DMS114 treated with DMSO at 0.1 percent for 48 hours (cell line): ENCODE results near the gene LAMA3.

Experiments used
- DNase-seq: peaks from one replicate; lab custom pipeline; 2025; ENCODE audit not compliant: unreplicated experiment; lab: John Stamatoyannopoulos, UW

The LAMA3 gene

DNA sequence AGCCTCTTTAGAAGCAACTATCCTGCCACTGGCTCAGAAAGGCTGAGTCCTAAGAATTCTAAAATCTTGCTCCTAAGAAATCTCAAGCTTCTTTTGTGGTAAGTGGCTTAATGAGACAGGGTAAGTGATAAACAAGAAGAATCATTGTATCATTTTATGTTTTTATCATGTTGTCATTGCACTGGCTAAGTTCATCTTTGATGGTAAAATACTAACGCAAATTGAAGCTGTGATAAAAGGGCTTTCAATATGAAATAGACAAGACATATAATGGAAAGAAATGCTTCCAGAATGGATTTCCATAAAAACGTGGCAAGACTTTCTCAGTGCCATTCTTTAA, 303.7 kb downstream of the LAMA3 start:
- no peak for DNase-seq

DNA sequence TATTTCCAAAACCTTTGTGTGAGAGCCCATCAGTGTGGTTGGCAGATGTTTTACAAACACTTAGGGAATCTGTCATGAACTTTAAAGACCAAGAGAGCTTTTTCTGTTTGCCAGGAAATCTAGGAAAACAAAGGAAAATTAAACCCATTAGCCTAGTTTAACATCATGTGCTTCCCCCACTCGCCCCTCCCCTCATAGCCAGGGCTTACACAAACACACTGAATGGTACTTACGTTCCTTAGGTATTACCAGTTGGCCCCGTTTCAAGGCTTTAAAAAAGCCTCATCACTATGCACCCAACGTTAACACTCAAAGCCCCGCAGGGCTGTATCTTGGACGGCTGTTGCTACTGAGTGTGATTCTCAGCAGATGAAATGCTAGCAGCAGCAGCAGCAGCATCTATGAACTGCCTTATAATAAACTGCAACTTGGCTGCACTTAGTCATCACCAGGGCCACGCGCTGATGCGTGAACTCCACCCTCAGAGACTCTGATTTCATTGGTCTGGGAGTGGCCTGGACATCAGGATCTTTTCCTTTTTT, 305.2 kb downstream of the LAMA3 start:
- no peak for DNase-seq

DNA sequence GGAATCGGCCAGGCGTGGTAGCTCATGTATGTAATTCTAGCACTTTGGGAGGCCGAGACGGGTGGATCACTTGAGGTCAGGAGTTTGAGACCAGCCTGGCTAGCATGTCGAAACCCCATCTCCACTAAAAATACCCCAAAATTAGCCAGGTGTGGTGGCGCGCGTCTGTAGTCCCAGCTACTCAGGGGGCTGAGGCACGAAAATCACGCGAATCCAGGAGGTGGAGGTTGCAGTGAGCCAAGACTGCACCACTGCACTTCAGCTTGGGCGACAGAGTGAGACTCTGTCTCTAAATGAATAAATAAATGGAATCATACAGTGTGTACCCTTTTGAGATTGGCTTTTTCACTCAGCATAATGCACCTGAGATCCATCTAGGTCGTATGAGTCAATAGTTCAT, 305.9 kb downstream of the LAMA3 start:
- no peak for DNase-seq

DNA sequence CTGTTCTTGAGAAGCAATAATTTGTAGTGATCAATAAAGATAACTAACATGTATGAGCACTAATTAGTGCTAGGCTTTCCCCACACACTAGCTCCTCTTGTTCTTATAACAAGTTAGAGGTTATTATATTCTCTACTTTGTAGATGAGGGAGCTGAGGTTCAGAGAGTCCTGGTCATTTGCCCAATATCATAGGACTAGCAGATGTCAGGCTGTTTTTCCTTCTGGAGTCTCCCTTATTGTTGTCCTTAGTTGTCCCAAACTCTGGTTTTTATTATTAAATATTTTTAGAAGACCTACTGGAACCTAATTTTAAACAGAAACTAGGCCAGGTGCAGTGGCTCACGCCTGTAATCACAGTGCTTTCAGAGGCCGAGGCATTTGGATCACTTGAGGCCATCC, 308.8 kb downstream of the LAMA3 start:
- DNase-seq = no peak

DNA sequence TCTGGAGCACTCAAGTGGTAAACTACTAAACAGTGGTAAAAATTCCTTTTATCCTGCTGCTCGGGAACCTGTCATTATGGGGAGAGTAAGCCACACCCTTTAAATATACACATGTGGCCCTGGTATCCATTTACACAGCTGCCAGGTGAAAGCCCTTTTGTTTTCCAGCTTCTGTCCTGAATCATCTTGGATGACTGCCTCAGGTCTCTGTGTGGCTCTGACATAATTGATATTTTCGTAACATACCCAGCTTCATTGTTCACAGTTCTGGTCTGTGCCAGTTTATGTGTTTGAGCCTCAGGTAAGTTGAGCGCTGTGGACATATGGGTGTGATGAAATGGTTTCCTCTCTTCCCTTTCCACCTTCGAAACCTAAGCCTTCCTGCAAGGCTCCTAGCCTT, 309.6 kb downstream of the LAMA3 start:
- DNase-seq = no peak

DNA sequence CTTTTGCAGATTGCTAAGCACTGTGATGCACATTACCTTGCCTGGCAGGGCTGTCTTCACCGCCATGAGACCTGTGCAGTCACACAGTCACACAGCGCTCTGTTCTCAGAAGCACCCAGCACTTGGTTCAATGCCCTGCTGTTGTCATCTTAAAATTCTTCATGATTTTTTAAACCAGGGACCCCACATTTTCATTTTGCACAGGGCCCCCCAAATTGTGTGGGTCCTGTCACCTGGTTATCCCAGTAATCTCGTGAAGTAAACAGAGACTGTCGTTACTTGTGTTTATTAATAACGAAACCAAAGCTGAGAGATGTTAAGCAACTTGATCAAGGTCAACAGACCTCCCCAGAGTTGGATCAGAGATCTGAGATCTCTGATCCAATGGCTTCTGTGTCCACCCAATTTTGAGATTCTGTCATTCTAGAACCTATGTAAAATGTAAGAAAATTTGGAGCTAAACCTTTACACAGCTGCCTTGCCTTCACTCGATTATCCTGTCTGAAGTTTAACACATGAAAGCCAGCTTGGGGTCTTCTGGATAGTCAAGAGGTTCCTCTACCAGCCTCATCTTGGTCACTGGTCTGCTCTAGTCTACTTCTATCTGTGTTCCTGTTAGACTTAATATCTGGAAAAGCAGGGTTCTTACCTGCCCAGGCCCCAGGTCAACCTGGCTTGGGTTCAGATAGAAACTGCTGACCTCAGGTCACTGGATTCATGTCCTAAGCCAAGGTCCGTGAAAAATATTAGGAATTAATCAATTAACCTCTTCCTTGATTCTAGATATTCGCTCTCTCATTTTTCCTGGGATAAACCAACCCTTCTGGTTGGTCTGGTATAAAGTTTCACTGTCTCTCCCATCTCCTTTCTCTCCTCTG, 311.6 kb downstream of the LAMA3 start:
- DNase-seq = no peak

DNA sequence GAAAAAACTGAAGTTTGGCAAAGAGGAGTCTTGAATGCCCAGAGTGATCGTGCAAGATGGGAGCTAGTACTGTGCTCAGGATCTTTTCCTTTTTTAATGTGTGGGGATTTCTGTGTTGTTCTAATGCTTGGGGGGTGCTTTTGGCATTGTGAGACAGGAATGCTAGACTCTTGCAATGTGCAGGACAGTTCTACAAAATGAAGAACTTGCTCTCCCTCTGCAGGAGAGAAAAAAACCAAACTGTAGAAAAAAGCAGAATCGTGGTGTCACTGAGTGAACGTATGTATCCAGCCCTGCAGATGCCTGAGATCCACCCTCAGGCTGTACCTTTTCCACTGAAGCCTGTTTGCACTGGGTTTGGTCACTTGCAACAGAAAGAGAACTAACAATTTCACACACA, 313.2 kb downstream of the LAMA3 start:
- no peak for DNase-seq

DNA sequence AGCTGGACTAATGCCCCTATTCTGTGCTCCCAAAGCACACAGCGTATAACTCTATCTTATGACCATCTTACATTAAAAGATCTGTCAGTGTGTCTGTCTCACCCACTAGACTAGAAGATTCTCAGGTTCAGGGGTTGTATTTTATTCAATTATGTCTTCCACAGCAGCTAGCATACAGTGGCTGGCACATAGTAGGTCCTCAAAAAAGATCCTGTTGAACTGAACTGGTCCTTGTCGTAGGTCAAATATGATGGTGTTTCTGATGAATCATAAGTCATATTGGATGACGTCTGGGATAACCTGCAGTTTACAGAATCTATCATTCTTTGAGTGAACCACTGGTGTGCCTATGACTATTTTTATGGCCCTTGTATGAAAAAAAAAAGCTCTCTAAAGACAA, 314.0 kb downstream of the LAMA3 start:
- DNase-seq = no peak

DNA sequence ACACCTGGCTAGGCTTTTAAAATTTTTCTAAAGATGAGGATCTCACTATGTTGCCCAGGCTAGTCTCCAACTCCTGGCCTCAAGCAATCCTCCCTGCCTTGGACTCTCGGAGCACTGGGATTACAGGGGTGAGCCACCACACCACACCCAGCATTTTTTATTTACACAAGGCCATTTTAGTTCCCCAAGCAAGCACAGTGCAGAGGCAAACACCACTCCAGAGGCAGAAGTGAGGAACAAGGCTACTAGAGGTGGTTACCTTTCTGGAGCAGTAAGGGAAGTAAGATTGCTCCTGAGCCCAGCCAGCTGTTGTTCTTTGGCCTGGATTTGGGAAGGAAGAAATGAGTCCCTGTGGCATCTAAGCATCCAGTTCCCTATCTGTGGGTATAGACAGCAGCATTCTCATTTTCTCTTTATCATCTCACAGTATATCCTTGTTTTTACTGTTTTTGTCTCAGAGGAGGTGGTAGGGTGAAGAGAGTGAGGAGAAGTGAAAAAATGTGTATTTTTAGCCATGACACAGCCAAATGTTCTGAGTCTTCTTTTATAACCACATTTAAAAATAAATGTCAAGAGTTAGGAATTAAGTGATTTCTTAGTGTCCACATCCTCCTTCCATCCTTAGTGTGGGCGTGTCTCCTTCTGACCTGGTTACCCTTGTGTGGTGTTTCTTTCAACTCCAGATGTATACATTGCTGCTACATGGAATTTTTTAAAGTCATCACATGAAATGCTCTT, 314.8 kb downstream of the LAMA3 start:
- DNase-seq = no peak
